HL-60 (cell line): Measurements from ENCODE around the gene AFF3.

Experiments used
- CTCF ChIP-seq: IDR thresholded peaks from one replicate; pipeline ENCODE4 v1.5.1; 2011; ENCODE audit warnings: low read length, control low read depth, inconsistent platforms; ENCODE audit not compliant: insufficient read depth
- POLR2AphosphoS5 ChIP-seq: IDR thresholded peaks from 2 replicates; pipeline ENCODE4 v1.6.1; 2012; ENCODE audit warnings: low read depth

- TF ChIP-seq CTCF, result no peak
- TF ChIP-seq POLR2AphosphoS5, result no peak
Measured at GRCh38 chr2:100104718-100105677, 37.4 kb downstream of the AFF3 start.
